GM12891 (cell line): ENCODE measurements around the gene PRLH.
"Not testable (repeated sequence)": the region's sequence is repeated elsewhere in the genome, so short reads cannot be mapped to it uniquely, and the experiment has no call there.

ENCODE experiments used
- DNase-seq: peaks from one replicate; pipeline ENCODE4 v3.0.0; 2011; ENCODE audit warnings: low spot score; ENCODE audit not compliant: insufficient read length
- FAIRE-seq: peaks from 2 replicates; lab custom pipeline; 2011; peaks lifted over from hg19 to GRCh38; lab: Jason Lieb, UNC
- PAX5 ChIP-seq: IDR thresholded peaks from 2 replicates; pipeline ENCODE4 v1.6.1; 2011; ENCODE audit warnings: low read length, moderate library complexity, mild to moderate bottlenecking; ENCODE audit not compliant: insufficient read depth, severe bottlenecking
- POLR2A ChIP-seq: IDR thresholded peaks from 2 replicates; pipeline ENCODE4 v1.6.1; 2011; ENCODE audit warnings: low read depth, low read length, control low read depth
- POLR2AphosphoS5 ChIP-seq: IDR thresholded peaks from 2 replicates; pipeline ENCODE4 v1.6.1; 2011; ENCODE audit warnings: low read depth, low read length, control low read depth
- POU2F2 ChIP-seq: IDR thresholded peaks from 2 replicates; pipeline ENCODE4 v1.6.1; 2011; ENCODE audit warnings: low read depth, mild to moderate bottlenecking, control low read depth, low read length, moderate library complexity
- SPI1 ChIP-seq: IDR thresholded peaks from 2 replicates; pipeline ENCODE4 v1.6.1; 2011; ENCODE audit warnings: low read depth, low read length, control low read depth
- TAF1 ChIP-seq: IDR thresholded peaks from 2 replicates; pipeline ENCODE4 v1.6.1; 2011; ENCODE audit warnings: low read depth, low read length, control low read depth

PRLH gene

GRCh38 chr2:237598468-237599208, 32.3 kb downstream of the PRLH start:
- FAIRE-seq (no peak), DNase-seq (no peak)
- no peak for TF ChIP-seq PAX5
- TF ChIP-seq POLR2AphosphoS5: no peak
- no peak for TF ChIP-seq SPI1
- no peak for TF ChIP-seq TAF1
- no peak for TF ChIP-seq POLR2A
- no peak for TF ChIP-seq POU2F2

GRCh38 chr2:237599465-237600110, 33.2 kb downstream of the PRLH start:
- TF ChIP-seq PAX5 (no peak), SPI1 (no peak), POLR2A (no peak), POU2F2 (no peak), POLR2AphosphoS5 (no peak), TAF1 (no peak)
- FAIRE-seq (no peak), DNase-seq (no peak)

- TF ChIP-seq PAX5: no peak
- FAIRE-seq: no peak
- DNase-seq: no peak
These were observed 34.0 kb downstream of the PRLH start for GRCh38 chr2:237600205-237600846.

GRCh38 chr2:237601453-237602116, 35.2 kb downstream of the PRLH start:
- DNase-seq (no peak), FAIRE-seq (no peak)
- TF ChIP-seq POLR2AphosphoS5 (no peak), PAX5 (no peak), TAF1 (no peak), POLR2A (no peak), POU2F2 (no peak), SPI1 (no peak)

GRCh38 chr2:237602409-237602808, 36.0 kb downstream of the PRLH start:
- FAIRE-seq (no peak), DNase-seq (no peak)
- TF ChIP-seq SPI1 (no peak), TAF1 (no peak)

- FAIRE-seq: no peak
- no peak for DNase-seq
- TF ChIP-seq PAX5 (no peak), TAF1 (no peak), SPI1 (no peak), POLR2A (no peak), POU2F2 (no peak)
These were observed 36.8 kb downstream of the PRLH start for GRCh38 chr2:237603049-237603717.

- FAIRE-seq (peak; percentile 66), DNase-seq (peak; percentile 54)
- no peak for TF ChIP-seq POU2F2
- TF ChIP-seq SPI1: no peak
- TF ChIP-seq PAX5: no peak
- TF ChIP-seq TAF1: no peak
- no peak for TF ChIP-seq POLR2A
- TF ChIP-seq POLR2AphosphoS5: no peak
These were observed 37.5 kb downstream of the PRLH start for GRCh38 chr2:237603718-237604362.

- FAIRE-seq (no peak), DNase-seq (no peak)
- TF ChIP-seq TAF1 (no peak), POLR2A (no peak), POU2F2 (no peak), PAX5 (no peak), SPI1 (no peak), POLR2AphosphoS5 (no peak)
These were observed 38.0 kb downstream of the PRLH start for GRCh38 chr2:237604391-237604790.

GRCh38 chr2:237604960-237605359, 38.6 kb downstream of the PRLH start:
- no peak for FAIRE-seq
- no peak for DNase-seq
- TF ChIP-seq POLR2AphosphoS5: no peak
- no peak for TF ChIP-seq POLR2A
- no peak for TF ChIP-seq PAX5
- TF ChIP-seq TAF1: no peak
- no peak for TF ChIP-seq SPI1
- TF ChIP-seq POU2F2: no peak

GRCh38 chr2:237606522-237606921, 40.1 kb downstream of the PRLH start:
- not testable (repeated sequence) for DNase-seq, FAIRE-seq
